Measurements from ENCODE around the gene P2RX3. TPM values are rescaled to one million over a fixed set of nuclear protein-coding genes. Genes with fewer than 3 reads are reported as not detected.

The P2RX3 gene
- total RNA-seq, 4 donors from 2014 or later = not detected

GRCh38 chr11:57314221-57314973 lies 23.8 kb upstream of the P2RX3 start:
- H3K27ac ChIP-seq = no peak overlapping the region
- H3K36me3 ChIP-seq = peaks cover 72% of the 10 kb centered on the region
- H3K4me3 ChIP-seq = no peak overlapping the region
- H3K4me1 ChIP-seq = peaks cover 95% of the 10 kb centered on the region
- H3K9me3 ChIP-seq = no peaks in the 10 kb centered on the region
- no peak for DNase-seq (ENCODE audit: low spot score in 2 of 2)
- H3K27me3 ChIP-seq = no peaks in the 10 kb centered on the region
- TF ChIP-seq POLR2A (IDR thresholded peaks at IDR 0.05) (no peak), EP300 (IDR thresholded peaks at IDR 0.05) (no peak), CTCF (IDR thresholded peaks at IDR 0.05) (no peak), POLR2AphosphoS5 (IDR thresholded peaks at IDR 0.05) (no peak)
- 82% methylated on average over 15 of the region's 15 CpGs for WGBS

GRCh38 chr11:57315491-57315890 lies 22.7 kb upstream of the P2RX3 start:
- H3K27me3 ChIP-seq = no peaks in the 10 kb centered on the region
- TF ChIP-seq CTCF (IDR thresholded peaks at IDR 0.05) (no peak), POLR2AphosphoS5 (IDR thresholded peaks at IDR 0.05) (no peak), EP300 (IDR thresholded peaks at IDR 0.05) (no peak), POLR2A (IDR thresholded peaks at IDR 0.05) (no peak)
- no peaks in the 10 kb centered on the region for H3K9me3 ChIP-seq
- peaks cover 95% of the 10 kb centered on the region for H3K4me1 ChIP-seq
- 39% methylated on average over 8 of the region's 8 CpGs for WGBS
- no peak overlapping the region for H3K4me3 ChIP-seq
- H3K36me3 ChIP-seq = peaks cover 69% of the 10 kb centered on the region
- no peak overlapping the region for H3K27ac ChIP-seq
- DNase-seq (ENCODE audit: low spot score in 2 of 2) = no peak

GRCh38 chr11:57316017-57316416 lies 22.1 kb upstream of the P2RX3 start:
- no peaks in the 10 kb centered on the region for H3K27me3 ChIP-seq
- H3K4me3 ChIP-seq = no peak overlapping the region
- H3K4me1 ChIP-seq = peaks cover 95% of the 10 kb centered on the region
- H3K36me3 ChIP-seq = peaks cover 72% of the 10 kb centered on the region
- DNase-seq (ENCODE audit: low spot score in 2 of 2) = no peak
- TF ChIP-seq POLR2AphosphoS5 (IDR thresholded peaks at IDR 0.05) (no peak), EP300 (IDR thresholded peaks at IDR 0.05) (no peak), POLR2A (IDR thresholded peaks at IDR 0.05) (no peak), CTCF (IDR thresholded peaks at IDR 0.05) (no peak)
- no peaks in the 10 kb centered on the region for H3K9me3 ChIP-seq
- H3K27ac ChIP-seq = no peak overlapping the region
- 71% methylated on average over 3 of the region's 3 CpGs for WGBS

GRCh38 chr11:57318178-57318577 lies 20.0 kb upstream of the P2RX3 start:
- Histone ChIP-seq H3K4me3 (peak overlapping the region; percentile 21), H3K27me3 (no peaks in the 10 kb centered on the region), H3K36me3 (peaks cover 65% of the 10 kb centered on the region), H3K4me1 (peaks cover 94% of the 10 kb centered on the region), H3K9me3 (no peaks in the 10 kb centered on the region), H3K27ac (peak overlapping the region; percentile 63)
- 43% methylated on average over 2 of the region's 2 CpGs for WGBS
- no peak for DNase-seq (ENCODE audit: low spot score in 2 of 2)
- TF ChIP-seq POLR2A (IDR thresholded peaks at IDR 0.05) = no peak
- TF ChIP-seq POLR2AphosphoS5 (IDR thresholded peaks at IDR 0.05) = no peak
- no peak for TF ChIP-seq EP300 (IDR thresholded peaks at IDR 0.05)
- TF ChIP-seq CTCF (IDR thresholded peaks at IDR 0.05) = no peak

- Histone ChIP-seq H3K9me3 (no peaks in the 10 kb centered on the region), H3K4me1 (peaks cover 86% of the 10 kb centered on the region), H3K36me3 (peaks cover 45% of the 10 kb centered on the region), H3K4me3 (peak overlapping the region; percentile 95), H3K27me3 (no peaks in the 10 kb centered on the region), H3K27ac (peak overlapping the region; percentile 100)
- DNase-seq (ENCODE audit: low spot score in 2 of 2) = no peak
- 55% methylated on average over 13 of the region's 22 CpGs for WGBS
- no peak for TF ChIP-seq POLR2A (IDR thresholded peaks at IDR 0.05)
- TF ChIP-seq CTCF (IDR thresholded peaks at IDR 0.05) = no peak
- no peak for TF ChIP-seq POLR2AphosphoS5 (IDR thresholded peaks at IDR 0.05)
- no peak for TF ChIP-seq EP300 (IDR thresholded peaks at IDR 0.05)
Measured at GRCh38 chr11:57320067-57320718, 18.0 kb upstream of the P2RX3 start.
